ENCODE results near the gene AK3. TPM values are rescaled to one million over a fixed set of nuclear protein-coding genes. Genes with fewer than 3 reads are reported as not detected.

AK3 gene
- total RNA-seq, result 43.8 and 61.1 TPM in 2 replicates

GRCh38 chr9:4740638-4741364 lies at the start of gene AK3:
AK3 (minus strand) TSS chr9:4741202; CDS start chr9:4741087, 115 bp downstream.

GRCh38 chr9:4679268-4680172 lies 61.5 kb downstream of the AK3 start, which contains the start of gene CDC37L1:
CDC37L1 (plus strand) TSS chr9:4679569; CDS start chr9:4679768, 199 bp downstream.

GRCh38 chr9:4666042-4666699 lies 74.8 kb downstream of the AK3 start, which contains the start of gene SPATA6L:
SPATA6L (minus strand) TSS chr9:4666480; CDS start chr9:4666250, 230 bp downstream.

GRCh38 chr9:4662108-4662988 lies 78.7 kb downstream of the AK3 start, which contains the start of gene PLPP6:
PLPP6 (plus strand) TSS chr9:4662294; CDS start chr9:4662376, 82 bp downstream.

Other genes starting within 250 kb of the AK3 start
- gene PLPP6, start 78.9 kb downstream of the AK3 start, total RNA-seq, result 8.1 and 12.2 TPM in 2 replicates
- 0.86 TPM in 1 of 2 replicates, not detected in the other for gene SPATA6L, start 74.7 kb downstream of the AK3 start, total RNA-seq
- 19.5 and 28.3 TPM in 2 replicates for gene CDC37L1, start 61.6 kb downstream of the AK3 start, total RNA-seq
- 8.1 and 8.5 TPM in 2 replicates for gene RCL1, start 51.7 kb upstream of the AK3 start, total RNA-seq
- 3.7 and 6.2 TPM in 2 replicates for gene JAK2, start 244.1 kb upstream of the AK3 start, total RNA-seq

Measured in myometrial cell (primary cell).